HepG2 (cell line): Measurements from ENCODE around the gene MCF2L. TPM values are rescaled to one million over a fixed set of nuclear protein-coding genes. Genes with fewer than 3 reads are reported as not detected.

Experiments used
- ATAC-seq: fragments of 200-7000 bp; cut with Tn5 transposase; 3 replicates; pipeline ENCODE4 v1.9.1; 2020; ENCODE audit warnings: mild to moderate bottlenecking, moderate library complexity
- BruUV-seq: library from RNA; stranded (reverse); fragments of 400-500 nt; replicated peaks from 2 replicates; lab custom pipeline; 2021; lab: Mats Ljungman, UMichigan
- CTCF ChIA-PET: fragments of 300-600 bp; formaldehyde crosslinking; extraction: SDS; loops from one replicate; lab custom pipeline; 2021; ENCODE audit warnings: low total read pairs, inconsistent platforms, low intra/inter-chr PET ratio; lab: Yijun Ruan, JAX
- POLR2A ChIA-PET: fragments of 350-600 bp; sonication (Branson Sonifier 250); formaldehyde crosslinking; loops from one replicate; lab custom pipeline; 2020; ENCODE audit warnings: antibody characterized with exemption, inconsistent platforms; lab: Yijun Ruan, JAX
- DNase-seq: peaks from one replicate; pipeline ENCODE4 v3.0.0-alpha.2; 2015; ENCODE audit warnings: low spot score
- FAIRE-seq: peaks from 3 replicates; lab custom pipeline; 2011; peaks lifted over from hg19 to GRCh38; lab: Jason Lieb, UNC
- H2AFZ ChIP-seq: one replicate; pipeline ENCODE4 v1.6.1; 2011; ENCODE audit warnings: low read length, inconsistent platforms
- H3K27ac ChIP-seq: fragments of 300-600 bp; 3 replicates; pipeline ENCODE4 v1.8.0; 2011; ENCODE audit warnings: mixed run types, mild to moderate bottlenecking, mixed read lengths, low read length, inconsistent platforms; ENCODE audit not compliant: insufficient read depth; ENCODE audit errors: extremely low read length
- H3K27me3 ChIP-seq, 2 experiments: fragments of 200-600 bp in 1 of 2; 2 replicates in 1 of 2; 3 replicates in 1 of 2; pipeline versions ENCODE4 v1.6.0 to v1.8.0; 2011; ENCODE audit warnings: low read length in 2 of 2, mild to moderate bottlenecking in 2 of 2, moderate library complexity in 2 of 2, inconsistent platforms in 1 of 2; ENCODE audit not compliant: insufficient read depth in 2 of 2, control insufficient read depth in 1 of 2
- H3K36me3 ChIP-seq, 2 experiments: fragments of 200-600 bp in 1 of 2; replicated peaks in 1 of 2; 2 replicates in 1 of 2; 3 replicates in 1 of 2; pipeline versions ENCODE4 v1.5.1 to v1.8.0; 2011; ENCODE audit warnings: low read length in 2 of 2, inconsistent platforms in 1 of 2; ENCODE audit not compliant: insufficient read depth in 2 of 2, control insufficient read depth in 1 of 2
- H3K4me1 ChIP-seq: 2 replicates; pipeline ENCODE4 v1.5.1; 2012; ENCODE audit warnings: low read length, inconsistent platforms; ENCODE audit not compliant: insufficient read depth
- H3K4me2 ChIP-seq: 2 replicates; pipeline ENCODE4 v1.6.0; 2011; ENCODE audit warnings: low read depth, low read length, inconsistent platforms
- H3K4me3 ChIP-seq, 3 experiments: fragments of 200-600 bp in 1 of 3; sonication (generic), shearing (Covaris generic) in 1 of 3; replicated peaks in 1 of 3; 2 replicates each; pipeline ENCODE4 v1.5.1; 2011 to 2016; ENCODE audit warnings: low read length in 3 of 3, inconsistent platforms in 2 of 3, low read depth in 2 of 3, mild to moderate bottlenecking in 2 of 3, control low read depth in 1 of 3, mixed read lengths in 1 of 3; ENCODE audit not compliant: insufficient read depth in 1 of 3
- H3K79me2 ChIP-seq: one replicate; pipeline ENCODE4 v1.6.1; 2011; ENCODE audit warnings: low read length, inconsistent platforms; ENCODE audit not compliant: insufficient read depth
- H3K9ac ChIP-seq: 2 replicates; pipeline ENCODE4 v1.6.0; 2011; ENCODE audit warnings: mild to moderate bottlenecking, low read depth, low read length, inconsistent platforms; ENCODE audit not compliant: insufficient read depth
- H3K9me3 ChIP-seq: 2 replicates; pipeline ENCODE4 v1.5.1; 2012; ENCODE audit warnings: mild to moderate bottlenecking, low read length
- H4K20me1 ChIP-seq: 2 replicates; pipeline ENCODE4 v1.6.0; 2011; ENCODE audit warnings: inconsistent platforms, mild to moderate bottlenecking, low read length, moderate library complexity; ENCODE audit not compliant: insufficient read depth
- HNRNPL ChIP-seq: fragments of 200-400 bp; formaldehyde crosslinking; IDR thresholded peaks from 2 replicates; pipeline ENCODE4 v1.6.1; 2017; ENCODE audit warnings: mild to moderate bottlenecking, low read depth, low read length
- MTA1 ChIP-seq: sonication (generic); formaldehyde crosslinking; IDR thresholded peaks from 2 replicates; pipeline ENCODE4 v1.4.0; 2020; ENCODE audit warnings: missing genetic modification reagents, mild to moderate bottlenecking, borderline replicate concordance
- NFE2 ChIP-seq: sonication (generic); formaldehyde crosslinking; IDR thresholded peaks from 2 replicates; pipeline ENCODE4 v1.4.0; 2020; ENCODE audit warnings: missing genetic modification reagents
- NR2F2 ChIP-seq: IDR thresholded peaks from 2 replicates; pipeline ENCODE4 v1.6.1; 2012; ENCODE audit warnings: low read depth, inconsistent platforms, borderline replicate concordance
- ZNF441 ChIP-seq: sonication (generic); formaldehyde crosslinking; IDR thresholded peaks from 2 replicates; pipeline ENCODE4 v1.7.0; 2021; ENCODE audit warnings: missing genetic modification reagents, borderline replicate concordance
- ZNF510 ChIP-seq: sonication (generic); formaldehyde crosslinking; IDR thresholded peaks from 2 replicates; pipeline ENCODE4 v1.4.0; 2020; ENCODE audit warnings: low read depth, mild to moderate bottlenecking, missing genetic modification reagents
- ZNF781 ChIP-seq: sonication (generic); formaldehyde crosslinking; IDR thresholded peaks from 2 replicates; pipeline ENCODE4 v1.5.1; 2020; ENCODE audit warnings: borderline replicate concordance, mild to moderate bottlenecking, missing genetic modification reagents; ENCODE audit errors: not compliant biosample characterization
- ZNF792 ChIP-seq: IDR thresholded peaks from 2 replicates; pipeline ENCODE4 v1.6.1; 2016
- WGBS: methylation state at CpG from one replicate; pipeline ENCODE4 v1.1.6; 2017; ENCODE audit warnings: low lambda C conversion rate; 5-methylcytosine and 5-hydroxymethylcytosine counted together
- in situ Hi-C: cut with HindIII; loops from 2 replicates; pipeline ENCODE4 v1.10.0; 2017; ENCODE audit warnings: low pct_unique_long_range_greater_than_20kb; ENCODE audit not compliant: extremely low pct_ligation_motif_present
- intact Hi-C: fragments of 100-400 bp; cut with micrococcal nuclease; formaldehyde crosslinking; loops from one replicate; pipeline ENCODE4 v1.10.0; 2022; ENCODE audit not compliant: unreplicated experiment
- polyA plus RNA-seq, 8 experiments: library from polyadenylated mRNA; depleted of rRNA in 3 of 8; stranded (reverse) in 7 of 8; unstranded in 1 of 8; fragments of >200 nt; fragmentation: Illumina TruSeq in 4 of 8; extraction: Trizol in 4 of 8; gene quantifications; 2 replicates each; pipeline versions ENCODE4 v1.2.1 to v1.2.3, GENCODE V29; 2011 to 2016; ENCODE audit warnings: low read depth in 4 of 8, missing spikeins in 1 of 8, mixed read lengths in 1 of 8; ENCODE audit not compliant: insufficient read depth in 1 of 8
- total RNA-seq, 5 experiments: library from RNA; depleted of rRNA; stranded (reverse); fragments of >200 nt; fragmentation: Illumina TruSeq; extraction: Trizol; gene quantifications; 2 replicates each; pipeline ENCODE4 v1.2.3, GENCODE V29; 2016; ENCODE audit warnings: low read depth in 1 of 5

Gene MCF2L
- total and polyA plus RNA-seq, 2 of the 13 experiments (the other 11 are each of a cell fraction or from before 2014, with no cell fraction given), result 19.4 to 28.4 TPM

- Histone ChIP-seq H3K27ac (no peak overlapping the region), H3K4me3 (no peak overlapping the region), H3K4me2 (no peak overlapping the region), H3K9ac (no peak overlapping the region)
- intact Hi-C loops, result no loop called here
- no peak for TF ChIP-seq MTA1 (CRISPR knock-in tag)
- TF ChIP-seq ZNF781 (CRISPR knock-in tag), result no peak
- peak; percentile 75; the same call in 1 of the 2 replicates for TF ChIP-seq HNRNPL
- TF ChIP-seq, all 625 proteins: peak for 1
- peaks cover 2% of the 10 kb centered on the region for H3K79me2 ChIP-seq
- peaks cover 4 to 12% of the 10 kb centered on the region in 2 experiments; a peak in 4 of 5 replicates for H3K36me3 ChIP-seq
- in situ Hi-C loops, result no loop called here
- ChIA-PET CTCF (no interaction called here), POLR2A (interaction anchor here (1.3 kb wide), 1 partner anchor 51 kb away, joined by 3 read pairs; no protein-coding TSS in a partner anchor)
- no peak for FAIRE-seq
- H3K9me3 ChIP-seq, result no peaks in the 10 kb centered on the region
- no peak for ATAC-seq
- no TSS peak for BruUV-seq
- H4K20me1 ChIP-seq, result peaks cover 3% of the 10 kb centered on the region; the same call in 1 of the 2 replicates
- DNase-seq, result no peak
- H3K27me3 ChIP-seq, result no peaks in the 10 kb centered on the region
- H2AFZ ChIP-seq, result no peak overlapping the region
- 97% methylated on average over 36 of the region's 46 CpGs for WGBS
- peaks cover 34% of the 10 kb centered on the region for H3K4me1 ChIP-seq
Observed at GRCh38 chr13:112994084-112994780, 25.2 kb downstream of the MCF2L start.

GRCh38 chr13:112994781-112995355 lies 25.9 kb downstream of the MCF2L start:
- H4K20me1 ChIP-seq, result peaks cover 3% of the 10 kb centered on the region; the same call in 1 of the 2 replicates
- TF ChIP-seq ZNF792 (CRISPR knock-in tag), result no peak
- TF ChIP-seq ZNF441 (CRISPR knock-in tag), result no peak
- no peak for TF ChIP-seq NFE2 (CRISPR knock-in tag)
- TF ChIP-seq NR2F2, result no peak
- TF ChIP-seq ZNF510, result no peak
- H3K27ac ChIP-seq, result no peak overlapping the region
- H3K4me2 ChIP-seq, result no peak overlapping the region
- H3K9me3 ChIP-seq, result no peaks in the 10 kb centered on the region
- H2AFZ ChIP-seq, result no peak overlapping the region
- no peak for ATAC-seq
- H3K4me3 ChIP-seq, result no peak overlapping the region
- CTCF ChIA-PET, result no interaction called here
- no TSS peak for BruUV-seq
- WGBS, result 96% methylated on average over 23 of the region's 34 CpGs
- in situ Hi-C loops, result no loop called here
- intact Hi-C loops, result no loop called here
- no peak for FAIRE-seq
- POLR2A ChIA-PET, result interaction anchor here (1.3 kb wide), 1 partner anchor 51 kb away, joined by 3 read pairs; no protein-coding TSS in a partner anchor
- H3K4me1 ChIP-seq, result peaks cover 34% of the 10 kb centered on the region
- peaks cover 4 to 8% of the 10 kb centered on the region in 2 experiments; a peak in 4 of 5 replicates for H3K36me3 ChIP-seq
- no peak overlapping the region for H3K9ac ChIP-seq
- DNase-seq, result no peak
- H3K27me3 ChIP-seq, result no peaks in the 10 kb centered on the region
- peaks cover 4% of the 10 kb centered on the region for H3K79me2 ChIP-seq
